ENCODE data around the gene ABCG1. TPM values are rescaled to one million over a fixed set of nuclear protein-coding genes. Genes with fewer than 3 reads are reported as not detected.

Gene ABCG1
- total RNA-seq, 4 donors from 2014 or later = 2.6 to 10.9 (median 3.7) TPM

DNA sequence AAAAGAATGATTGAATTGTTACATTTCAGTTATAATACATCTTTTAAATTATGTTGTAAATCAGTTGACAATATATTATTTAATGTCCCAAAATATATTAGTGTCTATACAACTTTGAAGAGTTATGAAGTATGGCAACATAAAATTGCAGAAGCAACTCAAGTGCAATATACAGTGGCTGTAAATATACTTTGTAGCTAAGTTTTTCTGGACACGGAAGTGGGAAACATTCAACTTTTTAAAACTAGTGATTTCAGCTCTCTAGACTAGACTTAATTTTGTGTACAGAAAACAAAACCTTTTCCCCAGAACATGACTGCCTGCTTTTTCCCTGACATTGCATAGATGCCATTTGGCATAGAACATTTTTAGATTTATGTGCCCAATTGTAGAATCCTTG is 29.5 kb upstream of the ABCG1 start:
- intact Hi-C loops (cut with DNase I) = loop anchor here (10.0 kb wide), 1 partner anchor 55 kb away; no protein-coding TSS in a partner anchor
- no peak for DNase-seq
- Histone ChIP-seq H3K9me3 (no peaks in the 10 kb centered on the region), H3K36me3 (no peaks in the 10 kb centered on the region), H3K4me3 (no peak overlapping the region), H3K4me1 (peaks cover 0 to 37% (median 0%) of the 10 kb centered on the region in 3 donors), H3K27me3 (peaks cover 0 to 49% (median 0%) of the 10 kb centered on the region in 4 donors), H3K27ac (peak overlapping the region in 1 of 4 donors; percentile 34)
- TF ChIP-seq, protein P1, sequence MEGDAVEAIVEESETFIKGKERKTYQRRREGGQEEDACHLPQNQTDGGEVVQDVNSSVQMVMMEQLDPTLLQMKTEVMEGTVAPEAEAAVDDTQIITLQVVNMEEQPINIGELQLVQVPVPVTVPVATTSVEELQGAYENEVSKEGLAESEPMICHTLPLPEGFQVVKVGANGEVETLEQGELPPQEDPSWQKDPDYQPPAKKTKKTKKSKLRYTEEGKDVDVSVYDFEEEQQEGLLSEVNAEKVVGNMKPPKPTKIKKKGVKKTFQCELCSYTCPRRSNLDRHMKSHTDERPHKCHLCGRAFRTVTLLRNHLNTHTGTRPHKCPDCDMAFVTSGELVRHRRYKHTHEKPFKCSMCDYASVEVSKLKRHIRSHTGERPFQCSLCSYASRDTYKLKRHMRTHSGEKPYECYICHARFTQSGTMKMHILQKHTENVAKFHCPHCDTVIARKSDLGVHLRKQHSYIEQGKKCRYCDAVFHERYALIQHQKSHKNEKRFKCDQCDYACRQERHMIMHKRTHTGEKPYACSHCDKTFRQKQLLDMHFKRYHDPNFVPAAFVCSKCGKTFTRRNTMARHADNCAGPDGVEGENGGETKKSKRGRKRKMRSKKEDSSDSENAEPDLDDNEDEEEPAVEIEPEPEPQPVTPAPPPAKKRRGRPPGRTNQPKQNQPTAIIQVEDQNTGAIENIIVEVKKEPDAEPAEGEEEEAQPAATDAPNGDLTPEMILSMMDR (IDR thresholded peaks at IDR 0.05) = no peak
- TF ChIP-seq POLR2A (IDR thresholded peaks at IDR 0.05) = no peak
- 76 to 77% methylated on average over 1 of the region's 1 CpG for WGBS, 2 donors

DNA sequence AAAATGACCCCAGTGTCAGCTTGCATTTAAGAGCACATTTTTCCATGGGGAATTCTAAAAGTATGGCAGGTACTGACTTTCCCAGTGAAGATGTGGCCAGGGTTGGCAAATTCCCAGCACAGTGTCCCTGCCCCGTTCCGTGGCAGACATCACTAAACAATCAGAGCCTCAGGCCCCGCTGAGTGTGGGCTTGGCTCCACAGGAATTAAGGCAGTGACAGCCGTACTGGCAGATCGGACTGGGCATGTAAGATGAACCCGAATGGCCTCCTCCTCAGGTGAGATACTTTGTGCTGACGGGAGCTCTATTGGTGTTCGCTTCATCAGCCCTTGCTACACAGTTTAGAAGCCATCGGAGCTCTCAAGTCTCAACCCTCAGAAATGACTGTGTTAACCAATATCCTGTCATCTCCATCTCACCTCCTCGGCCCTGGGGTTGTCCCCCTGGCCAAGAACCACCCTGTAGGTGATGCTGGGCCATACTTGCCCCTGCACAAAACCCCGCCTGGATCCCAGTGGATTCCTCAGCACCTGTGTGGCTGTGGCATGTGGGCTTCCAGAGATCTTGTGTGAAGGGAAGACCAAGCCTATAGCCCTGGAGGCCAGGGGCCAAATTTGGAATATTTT is 29.0 kb upstream of the ABCG1 start:
- H3K27ac ChIP-seq = peak overlapping the region in 1 of 4 donors; percentile 34
- 70 to 71% methylated on average over 8 to 11 of the region's 11 CpGs for WGBS, 2 donors
- DNase-seq = no peak

DNA sequence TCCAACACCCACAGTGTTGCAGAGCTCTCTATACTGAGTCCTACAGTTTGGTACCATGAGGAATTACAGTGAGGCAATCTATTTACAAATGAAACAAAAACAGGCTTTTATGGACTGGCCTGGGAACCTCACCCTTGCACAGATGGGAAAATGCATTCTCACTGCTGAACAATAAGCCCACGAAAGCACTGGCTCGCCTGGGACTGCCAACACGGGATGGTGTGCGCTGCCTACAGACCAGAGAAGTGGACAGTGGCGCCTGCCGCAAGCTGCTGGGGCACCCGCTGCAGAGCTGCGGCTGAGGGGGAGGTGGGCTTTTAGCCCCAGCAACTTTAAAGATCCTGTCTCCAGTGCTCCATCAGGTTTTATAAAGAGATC is 28.5 kb upstream of the ABCG1 start:
- Histone ChIP-seq H3K9me3 (no peaks in the 10 kb centered on the region), H3K27me3 (peaks cover 0 to 59% (median 0%) of the 10 kb centered on the region in 4 donors), H3K36me3 (no peaks in the 10 kb centered on the region), H3K4me3 (no peak overlapping the region), H3K4me1 (peaks cover 0 to 37% (median 0%) of the 10 kb centered on the region in 3 donors), H3K27ac (no peak overlapping the region)
- no peak for DNase-seq
- TF ChIP-seq, protein P1 (IDR thresholded peaks at IDR 0.05) = no peak
- no peak for TF ChIP-seq POLR2A (IDR thresholded peaks at IDR 0.05)
- intact Hi-C loops (cut with DNase I) = no loop called here
- WGBS, 2 donors = 97 to 100% methylated on average over 5 to 7 of the region's 8 CpGs

More for the DNA sequence above, 29.0 kb upstream of the ABCG1 start:
- no peak overlapping the region for H3K4me3 ChIP-seq
- no peaks in the 10 kb centered on the region for H3K9me3 ChIP-seq
- H3K27me3 ChIP-seq = peaks cover 0 to 54% (median 0%) of the 10 kb centered on the region in 4 donors
- H3K36me3 ChIP-seq = no peaks in the 10 kb centered on the region
- no peak for TF ChIP-seq POLR2A (IDR thresholded peaks at IDR 0.05)
- TF ChIP-seq, protein P1 (IDR thresholded peaks at IDR 0.05) = no peak
- intact Hi-C loops (cut with DNase I) = loop anchor here (10.0 kb wide), 1 partner anchor 55 kb away; no protein-coding TSS in a partner anchor
- H3K4me1 ChIP-seq = peaks cover 0 to 37% (median 0%) of the 10 kb centered on the region in 3 donors

DNA sequence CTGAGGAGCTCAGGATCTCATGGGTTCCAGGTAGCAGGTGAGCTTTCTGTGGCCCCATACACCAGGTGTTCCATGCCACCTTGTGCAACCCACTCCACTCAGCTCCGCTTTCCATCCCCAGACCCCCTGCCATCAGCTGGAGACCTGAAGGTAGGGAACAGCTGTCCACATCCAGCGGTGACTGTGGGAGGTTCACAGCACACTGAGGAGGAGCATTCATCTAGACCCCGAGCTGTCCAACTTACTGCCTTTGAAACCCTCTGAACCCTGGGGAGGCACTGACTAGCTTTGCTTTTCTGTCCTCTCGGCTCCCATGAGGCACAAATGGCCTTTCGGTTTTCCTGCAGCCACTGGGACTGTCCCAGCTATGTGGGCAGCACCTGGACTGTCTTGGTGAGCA is 27.9 kb upstream of the ABCG1 start:
- no peak for DNase-seq
- intact Hi-C loops (cut with DNase I) = no loop called here

More for the DNA sequence above, 27.9 kb upstream of the ABCG1 start:
- peaks cover 0 to 37% (median 0%) of the 10 kb centered on the region in 3 donors for H3K4me1 ChIP-seq
- TF ChIP-seq, protein P1 (IDR thresholded peaks at IDR 0.05) = no peak
- TF ChIP-seq POLR2A (IDR thresholded peaks at IDR 0.05) = no peak
- H3K4me3 ChIP-seq = no peak overlapping the region
- H3K27me3 ChIP-seq = peaks cover 0 to 61% (median 0%) of the 10 kb centered on the region in 4 donors
- WGBS, 2 donors = 93 to 97% methylated on average over 5 of the region's 5 CpGs
- H3K27ac ChIP-seq = no peak overlapping the region
- no peaks in the 10 kb centered on the region for H3K9me3 ChIP-seq
- no peaks in the 10 kb centered on the region for H3K36me3 ChIP-seq
